Right atrium auricular region (tissue), 2 donors: ENCODE results near the gene N4BP2L1. TPM values are rescaled to one million over a fixed set of nuclear protein-coding genes. Genes with fewer than 3 reads are reported as not detected.

Experiments
- DNase-seq: peaks from one replicate; pipeline ENCODE4 v3.0.0-alpha.2; 2019; ENCODE audit warnings: low spot score
- H3K27ac ChIP-seq, 2 donors: fragments of 200-600 bp; sonication (generic); 1 replicate in 1 of 2; 2 replicates in 1 of 2; pipeline ENCODE4 v1.5.1; 2016 to 2019
- H3K27me3 ChIP-seq, 2 donors: fragments of 200-600 bp; sonication (generic); one replicate each; pipeline versions ENCODE4 v1.5.1 to v1.6.0; 2017 to 2019
- H3K36me3 ChIP-seq: fragments of 200-600 bp; sonication (generic); one replicate; pipeline ENCODE4 v1.5.1; 2016
- H3K4me1 ChIP-seq, 2 donors: fragments of 200-600 bp; sonication (generic); one replicate each; pipeline versions ENCODE4 v1.5.1 to v1.6.0; 2017 to 2019
- H3K4me3 ChIP-seq, 2 donors: fragments of 200-600 bp; sonication (generic); 1 replicate in 1 of 2; 2 replicates in 1 of 2; pipeline ENCODE4 v1.5.1; 2017 to 2019; ENCODE audit warnings: mild to moderate bottlenecking in 1 of 2, moderate library complexity in 1 of 2
- H3K9me3 ChIP-seq, 2 donors: fragments of 200-600 bp; sonication (generic); one replicate each; pipeline ENCODE4 v1.5.1; 2019
- CTCF ChIP-seq, 2 donors: fragments of 200-600 bp; sonication (generic); IDR thresholded peaks; one replicate each; pipeline ENCODE4 v1.5.1; 2019; ENCODE audit warnings: antibody characterized with exemption in 2 of 2
- total RNA-seq, 2 donors: library from RNA; depleted of rRNA; stranded (reverse); fragments of >200 nt; gene quantifications; one replicate each; pipeline ENCODE4 v1.1.0, GENCODE V29; 2016

The N4BP2L1 gene
- total RNA-seq, 2 donors from 2014 or later: 3.4 to 5.7 TPM

- H3K9me3 ChIP-seq: no peaks in the 10 kb centered on the region
- no peak for DNase-seq
- no peak overlapping the region for H3K4me3 ChIP-seq
- TF ChIP-seq CTCF (IDR thresholded peaks at IDR 0.05): no peak
- H3K27me3 ChIP-seq: no peaks in the 10 kb centered on the region
- H3K4me1 ChIP-seq: no peaks in the 10 kb centered on the region
- H3K36me3 ChIP-seq: no peaks in the 10 kb centered on the region
- no peak overlapping the region for H3K27ac ChIP-seq
Observed at GRCh38 chr13:32385410-32385809, 42.5 kb downstream of the N4BP2L1 start.

- Histone ChIP-seq H3K27me3 (no peaks in the 10 kb centered on the region), H3K4me3 (no peak overlapping the region), H3K36me3 (no peaks in the 10 kb centered on the region), H3K4me1 (no peaks in the 10 kb centered on the region), H3K9me3 (no peaks in the 10 kb centered on the region), H3K27ac (no peak overlapping the region)
- no peak for TF ChIP-seq CTCF (IDR thresholded peaks at IDR 0.05)
- no peak for DNase-seq
Observed at GRCh38 chr13:32384702-32385101, 43.2 kb downstream of the N4BP2L1 start.

GRCh38 chr13:32383836-32384618, 43.9 kb downstream of the N4BP2L1 start:
- Histone ChIP-seq H3K4me1 (no peaks in the 10 kb centered on the region), H3K36me3 (no peaks in the 10 kb centered on the region), H3K9me3 (no peaks in the 10 kb centered on the region), H3K27me3 (no peaks in the 10 kb centered on the region), H3K27ac (no peak overlapping the region), H3K4me3 (no peak overlapping the region)
- no peak for TF ChIP-seq CTCF (IDR thresholded peaks at IDR 0.05)
- DNase-seq: no peak

GRCh38 chr13:32381539-32381938, 46.4 kb downstream of the N4BP2L1 start:
- no peaks in the 10 kb centered on the region for H3K9me3 ChIP-seq
- H3K4me1 ChIP-seq: no peaks in the 10 kb centered on the region
- peak in 1 of 2 donors; percentile 70 for TF ChIP-seq CTCF (IDR thresholded peaks at IDR 0.05)
- H3K27me3 ChIP-seq: no peaks in the 10 kb centered on the region
- no peaks in the 10 kb centered on the region for H3K36me3 ChIP-seq
- DNase-seq: no peak
- no peak overlapping the region for H3K27ac ChIP-seq
- no peak overlapping the region for H3K4me3 ChIP-seq

- H3K36me3 ChIP-seq: no peaks in the 10 kb centered on the region
- TF ChIP-seq CTCF (IDR thresholded peaks at IDR 0.05): no peak
- H3K4me1 ChIP-seq: no peaks in the 10 kb centered on the region
- H3K27ac ChIP-seq: no peak overlapping the region
- no peaks in the 10 kb centered on the region for H3K27me3 ChIP-seq
- H3K9me3 ChIP-seq: no peaks in the 10 kb centered on the region
- H3K4me3 ChIP-seq: no peak overlapping the region
- DNase-seq: no peak
Observed at GRCh38 chr13:32378012-32378411, 49.9 kb downstream of the N4BP2L1 start.
